Uterine smooth muscle cell (primary cell): ENCODE measurements around the gene NXPH3. TPM values are rescaled to one million over a fixed set of nuclear protein-coding genes. Genes with fewer than 3 reads are reported as not detected.

ENCODE experiments used
- total RNA-seq: library from RNA; depleted of rRNA; stranded (reverse); fragments of >200 nt; gene quantifications from 2 replicates; pipeline ENCODE4 v1.2.3, GENCODE V29; 2014

Gene NXPH3
- 0.11 and 0.37 TPM in 2 replicates for total RNA-seq

GRCh38 chr17:49575679-49576087, at the start of gene NXPH3:
TSS of gene NXPH3 (plus strand) at chr17:49575871. CDS start at chr17:49576220, 349 bp downstream.

Other genes starting within 250 kb of the NXPH3 start
- 6.9 and 7.5 TPM in 2 replicates for gene ZNF652, start 213.6 kb upstream of the NXPH3 start, total RNA-seq
- gene PHB1, start 161.0 kb upstream of the NXPH3 start, total RNA-seq: 154 and 226 TPM in 2 replicates
- gene NGFR, start 80.6 kb upstream of the NXPH3 start, total RNA-seq: 0.11 and 0.12 TPM in 2 replicates
- gene SPOP, start 102.2 kb downstream of the NXPH3 start, total RNA-seq: 61.4 and 98.7 TPM in 2 replicates
- gene SLC35B1, start 132.1 kb downstream of the NXPH3 start, total RNA-seq: 60.6 and 63.2 TPM in 2 replicates
- gene FAM117A, start 188.3 kb downstream of the NXPH3 start, total RNA-seq: 1.1 and 1.2 TPM in 2 replicates
- 29.1 and 40.6 TPM in 2 replicates for gene KAT7, start 212.8 kb downstream of the NXPH3 start, total RNA-seq